GM18867 (cell line): ENCODE results near the gene FGD3.

Experiments
- ATAC-seq: cut with Tn5 transposase; IDR thresholded peaks from one replicate; pipeline ENCODE4 v1.9.1; 2021; ENCODE audit warnings: mild to moderate bottlenecking, moderate library complexity; ENCODE audit not compliant: unreplicated experiment

FGD3 gene

GRCh38 chr9:93026640-93027039 is 79.3 kb downstream of the FGD3 start:
- ATAC-seq = no peak

GRCh38 chr9:93027750-93028149 is 80.4 kb downstream of the FGD3 start:
- no peak for ATAC-seq

- no peak for ATAC-seq
Observed at GRCh38 chr9:93028448-93029006, 81.2 kb downstream of the FGD3 start.

- ATAC-seq = no peak
Observed at GRCh38 chr9:93030642-93031628, 83.6 kb downstream of the FGD3 start.

GRCh38 chr9:93031629-93032430 is 84.5 kb downstream of the FGD3 start:
- ATAC-seq = no peak

GRCh38 chr9:93032545-93032944 is 85.2 kb downstream of the FGD3 start:
- no peak for ATAC-seq

- no peak for ATAC-seq
Observed at GRCh38 chr9:93033531-93033930, 86.2 kb downstream of the FGD3 start.

GRCh38 chr9:93035106-93035660 is 87.9 kb downstream of the FGD3 start:
- no peak for ATAC-seq

- no peak for ATAC-seq
Observed at GRCh38 chr9:93035821-93036351, 88.6 kb downstream of the FGD3 start.

- no peak for ATAC-seq
Observed at GRCh38 chr9:93036887-93037475, 89.7 kb downstream of the FGD3 start.

- no peak for ATAC-seq
Observed at GRCh38 chr9:93037476-93037971, 90.2 kb downstream of the FGD3 start.

- no peak for ATAC-seq
Observed at GRCh38 chr9:93038918-93039317, 91.6 kb downstream of the FGD3 start.

GRCh38 chr9:93039456-93039855 is 92.1 kb downstream of the FGD3 start:
- no peak for ATAC-seq

GRCh38 chr9:93039976-93040375 is 92.7 kb downstream of the FGD3 start:
- no peak for ATAC-seq

GRCh38 chr9:93040409-93040808 is 93.1 kb downstream of the FGD3 start:
- ATAC-seq = no peak

GRCh38 chr9:93041108-93041802 is 93.9 kb downstream of the FGD3 start:
- no peak for ATAC-seq

- no peak for ATAC-seq
Observed at GRCh38 chr9:93043122-93043521, 95.8 kb downstream of the FGD3 start.

- ATAC-seq = no peak
Observed at GRCh38 chr9:93045521-93045920, 98.2 kb downstream of the FGD3 start.

GRCh38 chr9:93048566-93049448 is 101.5 kb downstream of the FGD3 start:
- no peak for ATAC-seq
